Hematopoietic multipotent progenitor cell (in vitro differentiated cells): ENCODE measurements around the gene AANAT. TPM values are rescaled to one million over a fixed set of nuclear protein-coding genes. Genes with fewer than 3 reads are reported as not detected.
A peak's percentile ranks its signal among the peaks of the same experiment; 100 is the strongest.
"Not testable (repeated sequence)": the region's sequence is repeated elsewhere in the genome, so short reads cannot be mapped to it uniquely, and the experiment has no call there.

Experiments
- DNase-seq, 3 donors: peaks; one replicate each; pipeline ENCODE4 v3.0.0-alpha.2; 2011 to 2015; ENCODE audit warnings: low read depth in 2 of 3, low spot score in 2 of 3
- total RNA-seq: library from RNA; depleted of rRNA; stranded (reverse); fragments of >200 nt; gene quantifications from one replicate; pipeline ENCODE4 v1.2.3, GENCODE V29; 2012

AANAT gene
- total RNA-seq, 1 donor, result under 0.01 TPM

GRCh38 chr17:76501827-76502307, 34.5 kb downstream of the AANAT start:
- no peak for DNase-seq

GRCh38 chr17:76502341-76503211, 35.2 kb downstream of the AANAT start:
- DNase-seq, result no peak

- peak in 2 of 3 donors; percentile 52 to 59 for DNase-seq
These were observed 36.7 kb downstream of the AANAT start for GRCh38 chr17:76504117-76504516.

GRCh38 chr17:76506408-76507345, 39.3 kb downstream of the AANAT start:
- peak; percentile 70 to 84 (median 81) for DNase-seq

- DNase-seq, result not testable (repeated sequence)
These were observed 41.2 kb downstream of the AANAT start for GRCh38 chr17:76508472-76509063.

- no peak for DNase-seq
These were observed 43.4 kb downstream of the AANAT start for GRCh38 chr17:76510831-76511244.

- no peak for DNase-seq
These were observed 44.4 kb downstream of the AANAT start for GRCh38 chr17:76511668-76512365.

- no peak for DNase-seq
These were observed 45.2 kb downstream of the AANAT start for GRCh38 chr17:76512366-76513305.

- no peak for DNase-seq
These were observed 45.9 kb downstream of the AANAT start for GRCh38 chr17:76513306-76513692.

GRCh38 chr17:76514355-76514754, 47.0 kb downstream of the AANAT start:
- DNase-seq, result not testable (repeated sequence)

- DNase-seq, result peak; percentile 76 to 88 (median 83)
These were observed 48.0 kb downstream of the AANAT start for GRCh38 chr17:76515274-76515949.

GRCh38 chr17:76517638-76518038, 50.2 kb downstream of the AANAT start:
- no peak for DNase-seq

- no peak for DNase-seq
These were observed 51.9 kb downstream of the AANAT start for GRCh38 chr17:76519048-76519966.
